Ascending aorta (tissue), 2 donors: ENCODE data around the gene OSBPL8. TPM values are rescaled to one million over a fixed set of nuclear protein-coding genes. Genes with fewer than 3 reads are reported as not detected.

Experiments used
- DNase-seq, 2 donors: peaks; one replicate each; pipeline ENCODE4 v3.0.0-alpha.2; 2019; ENCODE audit warnings: low spot score in 2 of 2
- H3K27ac ChIP-seq, 2 donors: fragments of 200-600 bp; sonication (generic); one replicate each; pipeline ENCODE4 v1.5.1; 2016 to 2017; ENCODE audit warnings: mild to moderate bottlenecking in 1 of 2
- H3K27me3 ChIP-seq: fragments of 200-600 bp; sonication (generic); one replicate; pipeline ENCODE4 v1.5.1; 2017
- H3K36me3 ChIP-seq, 2 donors: fragments of 200-600 bp; sonication (generic); one replicate each; pipeline ENCODE4 v1.5.1; 2016
- H3K4me1 ChIP-seq, 2 donors: fragments of 200-600 bp; sonication (generic); one replicate each; pipeline ENCODE4 v1.5.1; 2016 to 2017; ENCODE audit warnings: mild to moderate bottlenecking in 1 of 2
- H3K4me3 ChIP-seq, 2 donors: fragments of 200-600 bp; sonication (generic); one replicate each; pipeline ENCODE4 v1.5.1; 2016 to 2017; ENCODE audit warnings: mild to moderate bottlenecking in 1 of 2
- H3K9me3 ChIP-seq, 2 donors: fragments of 200-600 bp; sonication (generic); one replicate each; pipeline ENCODE4 v1.5.1; 2016
- intact Hi-C: fragments of 100-400 bp; cut with DNase I; formaldehyde crosslinking; loops from one replicate; pipeline ENCODE4 v1.15.1; 2023
- total RNA-seq: library from RNA; depleted of rRNA; stranded (reverse); fragments of >200 nt; gene quantifications from one replicate; pipeline ENCODE4 v1.1.0, GENCODE V29; 2016
- TF ChIP-seq, protein P1 (sequence below), 3 experiments: fragments of 200-600 bp in 2 of 3; fragments of 450-650 bp in 1 of 3; sonication (generic) in 2 of 3; IDR thresholded peaks; one replicate each; pipeline ENCODE4 v1.5.1; 2016 to 2019; ENCODE audit warnings: antibody characterized with exemption in 3 of 3, mild to moderate bottlenecking in 1 of 3, moderate library complexity in 1 of 3

The OSBPL8 gene
- total RNA-seq, 1 donor from 2014 or later: 18.6 TPM

DNA sequence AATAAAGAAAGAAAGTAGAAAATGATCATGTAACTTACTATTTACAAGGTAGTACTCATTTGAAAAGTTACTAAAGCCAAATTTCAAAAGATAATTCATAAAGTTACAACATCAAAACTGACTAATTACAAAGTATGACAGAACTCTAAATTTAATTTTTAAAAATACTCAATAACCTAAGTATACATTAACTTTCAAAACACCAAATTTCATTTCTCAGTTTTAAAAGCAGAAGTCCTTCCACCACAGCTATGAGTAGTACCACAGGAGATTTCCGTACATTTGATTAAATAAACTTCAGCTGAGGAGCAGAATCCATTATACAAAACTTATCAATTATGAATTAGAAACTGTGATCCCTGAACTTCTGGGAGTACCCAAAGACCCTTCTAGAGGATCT, 110.6 kb downstream of the OSBPL8 start:
- intact Hi-C loops: no loop called here
- Histone ChIP-seq H3K36me3 (peaks cover 0 to 4% of the 10 kb centered on the region in 2 donors), H3K27ac (no peak overlapping the region), H3K4me1 (peaks cover 0 to 2% of the 10 kb centered on the region in 2 donors), H3K4me3 (no peak overlapping the region), H3K9me3 (no peaks in the 10 kb centered on the region), H3K27me3 (no peaks in the 10 kb centered on the region)
- TF ChIP-seq, protein P1, sequence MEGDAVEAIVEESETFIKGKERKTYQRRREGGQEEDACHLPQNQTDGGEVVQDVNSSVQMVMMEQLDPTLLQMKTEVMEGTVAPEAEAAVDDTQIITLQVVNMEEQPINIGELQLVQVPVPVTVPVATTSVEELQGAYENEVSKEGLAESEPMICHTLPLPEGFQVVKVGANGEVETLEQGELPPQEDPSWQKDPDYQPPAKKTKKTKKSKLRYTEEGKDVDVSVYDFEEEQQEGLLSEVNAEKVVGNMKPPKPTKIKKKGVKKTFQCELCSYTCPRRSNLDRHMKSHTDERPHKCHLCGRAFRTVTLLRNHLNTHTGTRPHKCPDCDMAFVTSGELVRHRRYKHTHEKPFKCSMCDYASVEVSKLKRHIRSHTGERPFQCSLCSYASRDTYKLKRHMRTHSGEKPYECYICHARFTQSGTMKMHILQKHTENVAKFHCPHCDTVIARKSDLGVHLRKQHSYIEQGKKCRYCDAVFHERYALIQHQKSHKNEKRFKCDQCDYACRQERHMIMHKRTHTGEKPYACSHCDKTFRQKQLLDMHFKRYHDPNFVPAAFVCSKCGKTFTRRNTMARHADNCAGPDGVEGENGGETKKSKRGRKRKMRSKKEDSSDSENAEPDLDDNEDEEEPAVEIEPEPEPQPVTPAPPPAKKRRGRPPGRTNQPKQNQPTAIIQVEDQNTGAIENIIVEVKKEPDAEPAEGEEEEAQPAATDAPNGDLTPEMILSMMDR (IDR thresholded peaks at IDR 0.05): no peak
- no peak for DNase-seq

DNA sequence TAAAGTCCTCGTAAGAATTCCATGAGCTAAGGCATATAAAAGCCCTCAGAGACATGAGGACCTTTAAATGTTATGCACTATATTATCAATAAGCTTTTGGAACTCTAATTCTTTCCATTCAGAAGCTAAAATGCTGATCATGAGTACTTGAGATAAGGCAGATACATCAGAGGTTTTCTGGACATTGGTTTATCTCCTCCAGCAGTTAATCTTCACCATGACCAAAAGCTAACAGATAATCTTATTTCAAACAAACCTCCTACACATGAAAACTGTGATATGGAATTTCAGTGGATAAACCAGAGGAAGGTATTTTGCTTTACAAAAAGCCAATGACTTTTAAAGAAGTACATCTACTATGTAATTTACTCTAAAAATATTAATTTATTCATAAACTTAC, 113.5 kb downstream of the OSBPL8 start:
- TF ChIP-seq, protein P1 (IDR thresholded peaks at IDR 0.05): no peak
- H3K4me3 ChIP-seq: no peak overlapping the region
- H3K36me3 ChIP-seq: peaks cover 0 to 4% of the 10 kb centered on the region in 2 donors
- peaks cover 0 to 2% of the 10 kb centered on the region in 2 donors for H3K4me1 ChIP-seq
- no peaks in the 10 kb centered on the region for H3K9me3 ChIP-seq
- intact Hi-C loops: no loop called here
- no peaks in the 10 kb centered on the region for H3K27me3 ChIP-seq
- DNase-seq: no peak
- no peak overlapping the region for H3K27ac ChIP-seq

- H3K27me3 ChIP-seq: no peaks in the 10 kb centered on the region
- TF ChIP-seq, protein P1 (IDR thresholded peaks at IDR 0.05): no peak
- no peak overlapping the region for H3K4me3 ChIP-seq
- H3K36me3 ChIP-seq: peaks cover 0 to 4% of the 10 kb centered on the region in 2 donors
- DNase-seq: no peak
- H3K27ac ChIP-seq: no peak overlapping the region
- peaks cover 0 to 2% of the 10 kb centered on the region in 2 donors for H3K4me1 ChIP-seq
- intact Hi-C loops: no loop called here
- no peaks in the 10 kb centered on the region for H3K9me3 ChIP-seq
Measured at GRCh38 chr12:76445462-76445861, 114.1 kb downstream of the OSBPL8 start.

GRCh38 chr12:76444408-76444984, 115.1 kb downstream of the OSBPL8 start:
- H3K27ac ChIP-seq: no peak overlapping the region
- no peak overlapping the region for H3K4me3 ChIP-seq
- no peaks in the 10 kb centered on the region for H3K36me3 ChIP-seq
- H3K4me1 ChIP-seq: peaks cover 0 to 2% of the 10 kb centered on the region in 2 donors
- no peaks in the 10 kb centered on the region for H3K27me3 ChIP-seq
- no peak for DNase-seq
- TF ChIP-seq, protein P1 (IDR thresholded peaks at IDR 0.05): no peak
- no peaks in the 10 kb centered on the region for H3K9me3 ChIP-seq
- intact Hi-C loops: no loop called here

- no peaks in the 10 kb centered on the region for H3K4me1 ChIP-seq
- H3K4me3 ChIP-seq: no peak overlapping the region
- no peaks in the 10 kb centered on the region for H3K27me3 ChIP-seq
- no peak overlapping the region for H3K27ac ChIP-seq
- no peaks in the 10 kb centered on the region for H3K9me3 ChIP-seq
- TF ChIP-seq, protein P1 (IDR thresholded peaks at IDR 0.05): no peak
- DNase-seq: no peak
- intact Hi-C loops: no loop called here
- H3K36me3 ChIP-seq: no peaks in the 10 kb centered on the region
Measured at GRCh38 chr12:76441016-76441415, 118.6 kb downstream of the OSBPL8 start.

DNA sequence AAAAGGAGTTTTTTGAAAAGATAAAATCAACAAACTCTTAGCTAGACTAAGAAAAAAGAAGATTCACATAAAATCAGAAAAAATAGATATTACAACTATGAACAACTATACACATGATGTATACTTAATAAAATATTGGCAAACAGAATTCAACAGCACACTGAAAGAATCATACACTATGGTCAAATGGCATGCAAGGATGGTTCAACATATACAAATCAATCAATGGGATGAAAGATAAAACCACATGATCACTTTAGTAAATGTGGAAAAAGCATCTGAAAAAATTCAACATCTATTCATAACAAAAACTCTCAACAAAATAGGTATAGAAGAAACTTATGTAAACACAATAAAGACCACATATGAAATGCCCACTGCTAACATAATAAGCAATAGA, 126.8 kb downstream of the OSBPL8 start:
- no peak overlapping the region for H3K4me3 ChIP-seq
- no peaks in the 10 kb centered on the region for H3K27me3 ChIP-seq
- intact Hi-C loops: no loop called here
- H3K4me1 ChIP-seq: no peaks in the 10 kb centered on the region
- H3K36me3 ChIP-seq: no peaks in the 10 kb centered on the region
- H3K9me3 ChIP-seq: peaks cover 11 to 32% of the 10 kb centered on the region in 2 donors
- H3K27ac ChIP-seq: no peak overlapping the region
- DNase-seq: no peak
- TF ChIP-seq, protein P1 (IDR thresholded peaks at IDR 0.05): no peak
